Stimulated activated CD4-positive, alpha-beta T cell treated with anti-CD3 and anti-CD28 coated beads, Interleukin-1b, Interleukin-23, amount 100 ng/mL, for 4 hours (primary cell): ENCODE results near the gene MAEA.

Experiments used
- DNase-seq, 2 donors: peaks; one replicate each; pipeline ENCODE4 v3.0.0-alpha.2; 2020; ENCODE audit warnings: low read depth in 2 of 2

MAEA gene

DNA sequence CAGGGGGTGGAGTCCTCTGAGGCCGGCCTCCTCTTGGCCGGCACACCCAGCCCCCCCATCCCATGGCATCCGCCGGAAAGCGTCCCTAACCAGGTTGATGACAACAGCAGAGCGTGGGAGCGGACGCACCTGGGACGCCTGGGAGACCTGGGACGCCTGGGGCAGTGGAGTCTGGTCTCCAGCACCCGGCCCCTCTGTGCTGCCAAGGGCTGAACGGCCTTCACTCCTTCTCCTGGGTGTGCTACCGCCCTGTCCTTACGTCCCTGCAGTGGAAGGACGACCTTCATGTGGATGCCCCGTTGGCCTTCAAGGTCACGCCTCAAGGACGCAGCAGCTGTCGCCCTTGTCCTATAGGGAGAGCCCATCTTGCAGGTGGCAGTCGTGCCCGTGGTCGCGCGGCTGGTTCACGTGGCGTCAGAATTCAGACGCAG lies 89.7 kb downstream of the MAEA start:
- DNase-seq = no peak

DNA sequence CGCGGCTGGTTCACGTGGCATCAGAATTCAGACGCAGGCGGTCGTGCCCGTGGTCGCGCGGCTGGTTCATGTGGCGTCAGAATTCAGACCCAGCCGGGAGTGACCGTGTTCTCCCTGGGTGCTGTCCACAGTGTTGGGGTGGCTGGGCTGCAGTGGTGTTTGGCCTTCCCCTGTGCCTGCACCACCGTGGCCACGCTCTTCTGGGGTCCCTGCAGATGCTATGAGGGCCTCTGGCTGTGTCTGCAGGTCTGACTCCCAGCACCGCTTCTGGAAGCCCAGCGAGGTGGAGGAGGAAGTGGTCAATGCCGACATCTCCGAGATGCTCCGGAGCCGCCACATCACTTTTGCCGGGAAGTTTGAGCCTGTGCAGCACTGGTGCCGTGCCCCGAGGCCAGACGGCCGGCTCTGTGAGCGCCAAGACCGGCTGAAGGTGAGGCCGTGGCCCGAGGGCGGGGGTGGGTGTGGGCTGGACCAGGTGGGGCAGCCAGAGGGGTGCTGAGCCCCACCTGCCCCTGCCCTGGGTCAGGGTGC lies 90.2 kb downstream of the MAEA start:
- DNase-seq = no peak

DNA sequence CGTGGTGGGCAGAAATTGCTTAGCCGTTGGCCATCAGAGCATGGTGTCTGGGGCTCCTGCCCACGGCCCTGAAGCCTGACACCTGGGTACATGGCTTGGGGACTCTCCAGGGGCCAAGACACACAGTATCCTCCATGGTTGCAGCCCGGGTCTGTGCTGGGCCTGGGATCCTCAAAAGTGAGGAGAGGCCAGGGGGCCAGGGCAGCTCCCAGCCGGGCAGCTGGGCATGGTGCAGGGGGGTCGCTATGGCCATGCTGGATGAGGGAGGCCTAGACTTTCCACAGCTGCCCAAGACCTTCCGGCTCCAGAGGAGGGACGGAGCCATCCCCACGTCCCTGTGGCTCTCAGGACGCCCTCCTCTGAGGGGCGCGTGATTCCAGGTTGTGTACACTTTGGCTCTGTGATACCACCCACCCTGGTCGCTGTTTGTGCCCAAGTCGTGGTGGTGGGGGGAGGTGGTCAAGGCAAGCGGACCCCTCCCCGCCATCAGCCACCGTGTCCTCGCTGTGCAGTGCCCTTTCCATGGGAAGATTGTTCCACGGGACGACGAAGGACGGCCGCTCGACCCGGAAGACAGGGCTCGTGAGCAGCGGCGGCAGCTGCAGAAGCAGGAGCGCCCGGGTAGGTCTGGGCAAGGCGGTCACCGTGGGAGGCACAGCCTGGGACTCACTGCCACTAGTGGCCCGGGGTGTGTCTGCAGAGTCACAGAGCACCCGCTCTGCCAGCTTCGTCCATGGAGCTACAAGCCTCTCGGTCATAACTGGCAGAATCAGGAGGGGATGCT lies 90.9 kb downstream of the MAEA start:
- no peak for DNase-seq

DNA sequence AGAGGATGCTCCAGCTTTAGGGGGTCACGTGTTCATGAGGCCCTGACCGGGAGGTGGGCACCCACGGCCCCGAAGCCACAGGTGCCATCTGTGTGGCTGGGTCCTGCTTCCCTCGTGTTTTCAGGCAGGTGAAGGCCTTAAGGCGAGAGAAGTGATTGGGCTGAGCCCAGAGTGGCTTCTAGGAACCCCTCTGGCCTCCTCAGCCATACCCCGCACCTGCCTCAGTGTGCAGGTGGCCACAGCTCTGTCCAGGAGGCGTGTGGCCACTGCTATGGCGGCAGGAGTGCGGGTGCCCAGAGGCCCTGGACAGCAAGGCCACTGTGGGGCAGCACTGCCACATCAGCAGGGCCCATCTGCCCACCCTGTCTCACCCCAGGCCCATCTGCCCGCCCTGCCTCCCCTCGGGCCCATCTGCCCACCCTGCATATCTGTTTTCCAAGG lies 91.5 kb downstream of the MAEA start:
- no peak for DNase-seq

DNA sequence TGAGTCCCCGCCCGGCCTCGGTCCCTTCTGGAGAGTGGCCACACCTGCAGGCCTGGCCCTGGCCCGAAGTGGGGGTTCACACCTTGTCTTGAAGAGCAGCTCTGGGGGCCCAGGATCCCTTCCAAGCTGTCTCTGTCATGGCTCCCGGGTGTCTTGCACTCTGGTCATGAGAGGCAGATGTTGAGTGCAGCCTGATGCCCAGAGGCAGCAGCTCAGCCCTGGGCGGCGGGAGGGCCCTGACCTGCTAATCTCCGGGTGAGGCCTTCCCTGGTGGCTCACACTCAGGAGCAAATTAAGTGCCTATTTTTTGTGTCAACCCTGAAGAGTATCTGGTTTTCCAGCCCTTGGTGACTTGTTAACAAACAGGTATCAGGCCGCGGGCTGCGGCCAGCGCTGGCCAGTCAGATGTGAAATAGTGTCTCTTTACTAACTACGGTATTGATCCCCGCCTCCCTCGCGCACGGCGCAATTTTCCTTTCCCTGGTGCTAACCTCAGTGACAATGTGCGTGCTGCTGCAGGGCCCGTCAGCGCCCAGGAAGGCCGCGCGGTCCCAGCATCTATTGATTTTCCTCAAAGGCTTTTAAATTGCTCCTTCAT lies 92.4 kb downstream of the MAEA start:
- DNase-seq = no peak

DNA sequence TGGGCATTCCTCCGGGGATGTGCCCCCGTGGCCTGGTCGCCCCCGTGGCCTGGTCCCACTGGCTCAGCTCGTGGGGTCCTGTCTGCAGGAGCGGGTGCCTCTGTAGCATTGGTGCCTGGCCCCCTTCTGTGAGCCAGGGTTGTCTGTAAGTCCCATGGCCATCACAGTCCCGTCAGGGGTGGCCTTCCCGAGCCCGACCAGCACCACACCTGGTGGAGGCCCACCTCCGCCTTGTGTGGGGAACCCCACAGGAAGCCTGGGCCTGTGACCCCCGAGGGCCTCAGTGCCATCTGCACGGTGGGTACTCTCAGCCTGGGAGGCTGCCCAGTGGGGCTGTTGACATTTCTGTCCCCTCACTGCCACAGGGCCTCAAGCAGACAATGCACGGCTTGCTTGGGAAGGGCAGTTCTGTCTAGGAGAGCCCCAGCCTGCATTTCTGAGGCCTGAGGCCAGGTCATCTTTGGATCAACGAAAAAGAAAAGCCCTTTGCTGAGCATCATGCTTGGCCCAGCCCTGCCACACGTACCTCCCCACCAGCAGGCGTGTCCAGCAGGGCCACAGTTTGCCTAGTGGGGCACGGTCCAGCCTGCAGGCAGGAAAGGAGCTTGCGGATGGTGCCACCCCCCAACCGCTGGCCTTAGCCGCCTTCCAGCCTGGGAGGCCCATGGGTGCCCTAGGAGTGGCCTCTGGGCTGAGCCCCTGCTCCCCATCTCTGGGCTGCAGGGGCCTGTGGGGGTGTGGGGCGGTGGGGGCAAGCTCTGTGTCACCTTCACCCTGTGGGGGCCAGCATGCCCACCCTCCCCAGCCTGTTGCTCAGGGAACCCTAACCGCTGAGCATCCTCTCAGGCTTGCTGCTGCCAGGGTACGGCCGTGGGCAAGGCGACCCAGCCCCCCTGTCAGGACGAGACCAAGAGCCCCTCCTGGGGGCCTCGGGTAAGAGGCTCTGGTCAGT lies 93.4 kb downstream of the MAEA start:
- no peak for DNase-seq

DNA sequence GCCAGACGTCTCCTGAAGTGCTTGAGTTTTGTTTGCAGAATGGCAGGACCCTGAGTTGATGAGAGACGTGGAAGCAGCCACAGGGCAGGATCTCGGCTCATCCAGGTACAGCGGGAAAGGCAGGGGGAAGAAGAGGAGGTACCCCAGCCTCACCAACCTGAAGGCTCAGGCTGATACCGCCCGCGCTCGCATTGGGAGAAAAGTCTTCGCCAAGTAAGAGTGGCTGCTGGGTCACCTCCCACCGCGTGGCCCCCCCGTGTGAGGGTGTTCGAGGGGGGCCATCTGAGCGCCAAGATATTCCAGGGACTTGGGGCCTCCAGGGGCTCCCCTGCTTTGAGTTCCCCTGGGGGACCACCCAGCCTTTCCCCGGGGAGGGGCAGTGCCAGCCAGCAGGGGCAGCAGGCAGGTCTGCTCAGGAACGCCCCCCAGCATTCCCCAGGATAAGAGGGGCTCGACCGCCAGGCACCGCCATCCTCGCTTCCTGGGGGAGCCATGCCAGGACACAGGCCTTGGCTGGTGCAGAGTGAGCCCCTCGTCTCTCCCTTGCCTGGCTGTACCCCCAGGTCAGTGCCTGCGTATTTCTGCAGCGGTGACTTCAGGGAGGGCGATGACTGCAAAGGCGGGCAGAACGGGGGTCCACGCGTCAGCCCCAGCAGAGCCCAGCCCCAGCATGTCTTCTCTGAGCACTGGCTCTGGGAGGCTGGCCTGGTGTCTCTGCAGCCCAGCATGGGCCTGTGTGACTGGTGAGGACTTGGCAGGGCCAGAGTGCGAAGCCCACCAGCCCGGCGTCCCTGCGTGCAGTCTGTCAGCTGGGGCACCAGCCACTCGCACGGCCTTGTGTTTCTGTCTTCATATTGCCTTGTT lies 94.3 kb downstream of the MAEA start:
- no peak for DNase-seq

DNA sequence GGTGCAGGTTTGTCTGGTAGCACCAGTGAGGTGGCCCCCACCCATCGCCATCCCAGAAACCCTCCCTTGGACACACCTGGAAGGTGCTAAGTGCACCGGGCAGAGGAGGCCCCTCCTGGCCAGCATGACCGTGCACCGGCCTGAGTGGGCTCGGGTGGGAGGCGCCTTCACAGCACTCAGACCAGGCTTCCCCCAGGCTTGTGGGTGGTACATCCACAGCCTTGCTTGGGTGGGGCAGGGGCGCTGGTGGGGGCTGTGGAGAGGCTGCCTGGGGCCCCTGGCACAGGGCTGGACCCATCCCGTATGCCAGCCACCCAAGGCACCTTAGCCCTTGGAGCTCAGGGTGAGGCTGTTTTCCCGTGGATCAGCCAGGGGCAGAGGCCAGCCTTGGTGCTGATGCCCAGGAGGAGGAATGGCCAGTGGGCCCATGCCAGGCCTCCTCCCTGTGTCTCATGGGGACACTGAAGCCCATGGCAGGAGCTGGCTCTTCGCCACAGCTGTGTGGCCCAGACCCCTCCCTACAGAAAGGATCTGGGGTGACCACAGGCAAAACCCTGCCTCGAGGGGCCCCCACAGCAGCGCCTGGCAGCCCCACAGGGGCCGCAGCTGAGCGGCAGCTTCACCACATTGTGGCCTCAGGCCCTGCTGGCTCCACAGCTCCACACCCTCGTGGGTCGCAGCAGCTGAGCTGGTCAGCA lies 95.1 kb downstream of the MAEA start:
- no peak for DNase-seq

DNA sequence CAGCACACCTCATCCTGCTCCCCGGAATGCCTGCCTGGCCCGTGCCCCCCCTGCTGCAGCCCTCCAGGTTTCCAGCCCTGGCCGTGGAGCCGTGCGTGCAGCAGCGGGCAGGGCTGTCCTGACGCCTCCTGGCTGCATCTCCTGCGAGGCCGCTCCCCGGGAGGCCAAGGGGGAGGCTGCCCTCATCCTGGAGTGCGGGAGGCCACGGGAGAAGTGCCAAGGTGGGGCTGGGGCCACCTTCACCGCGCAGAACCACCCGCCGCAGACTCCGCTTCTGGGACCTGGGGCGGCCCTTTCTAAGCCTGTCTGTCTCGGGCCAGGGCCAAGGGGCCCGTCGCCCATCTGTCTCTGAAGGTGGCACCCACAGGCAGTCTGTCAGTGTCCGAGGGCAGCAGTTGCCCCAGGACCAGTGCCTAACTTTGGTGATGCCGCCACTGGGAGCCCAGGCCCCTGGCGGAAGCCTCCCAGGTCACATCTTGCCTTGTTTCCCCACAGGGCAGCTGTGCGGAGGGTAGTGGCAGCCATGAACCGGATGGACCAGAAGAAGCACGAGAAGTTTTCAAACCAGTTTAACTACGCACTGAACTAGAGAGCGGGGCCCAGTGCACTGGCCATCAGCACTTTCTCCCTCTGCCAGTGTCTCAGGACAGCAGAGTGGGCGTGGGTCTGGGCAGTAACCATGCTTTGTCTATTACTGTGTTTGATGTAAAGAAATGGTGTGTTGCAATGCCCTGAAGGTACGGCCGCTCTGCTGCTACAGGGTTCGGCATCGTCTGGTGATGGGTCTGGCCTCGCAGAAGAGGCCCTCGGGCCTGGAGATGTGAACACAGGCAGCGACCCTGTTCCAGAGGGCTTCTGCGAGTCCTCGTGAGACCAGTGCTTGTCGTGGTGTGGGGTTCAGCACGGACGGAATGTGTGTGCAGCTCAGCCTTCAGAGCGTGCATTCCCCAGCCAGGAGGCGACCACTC lies 96.0 kb downstream of the MAEA start:
- DNase-seq = no peak
